ENCODE measurements around the gene PRDM16. TPM values are rescaled to one million over a fixed set of nuclear protein-coding genes. Genes with fewer than 3 reads are reported as not detected.
A peak's percentile ranks its signal among the peaks of the same experiment; 100 is the strongest.
"Not testable (repeated sequence)": the region's sequence is repeated elsewhere in the genome, so short reads cannot be mapped to it uniquely, and the experiment has no call there.

PRDM16 gene
- total RNA-seq, 4 donors from 2014 or later: 5.4 to 13.2 (median 7.7) TPM

DNA sequence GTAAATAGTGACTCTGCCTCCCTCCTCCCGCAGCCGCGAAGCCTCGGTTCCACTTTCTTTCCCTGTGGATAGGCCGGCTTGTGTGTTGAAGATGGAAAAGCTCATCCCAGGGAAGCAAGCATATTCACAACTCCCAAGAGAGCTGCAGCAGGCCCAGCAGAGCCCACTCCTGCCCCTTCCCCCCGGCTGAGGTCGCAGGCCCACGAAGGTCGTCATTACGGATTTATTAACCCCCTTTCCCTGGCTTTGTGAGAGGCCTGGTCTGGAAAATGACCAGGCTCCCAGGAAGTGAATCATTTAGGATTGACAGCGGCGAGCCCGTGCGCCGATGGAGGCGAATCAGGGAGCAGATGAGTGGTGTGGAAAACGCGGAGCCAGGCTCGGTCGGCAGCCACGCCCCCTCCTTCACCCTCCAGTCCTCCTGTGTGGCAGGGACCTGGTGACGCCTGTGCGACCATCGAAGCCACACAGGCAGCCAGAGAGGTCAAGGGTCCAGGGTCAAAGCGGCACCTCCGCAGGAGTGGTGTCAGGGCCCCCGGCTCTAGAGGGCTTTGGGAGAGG lies 93.4 kb downstream of the PRDM16 start:
- H3K4me3 ChIP-seq: no peak overlapping the region
- no peaks in the 10 kb centered on the region for H3K9me3 ChIP-seq
- no peaks in the 10 kb centered on the region for H3K36me3 ChIP-seq
- H3K27ac ChIP-seq: no peak overlapping the region
- no peaks in the 10 kb centered on the region for H3K27me3 ChIP-seq
- H3K4me1 ChIP-seq: no peaks in the 10 kb centered on the region
- no peak for DNase-seq
- TF ChIP-seq POLR2A (IDR thresholded peaks at IDR 0.05): no peak
- TF ChIP-seq, protein P1, sequence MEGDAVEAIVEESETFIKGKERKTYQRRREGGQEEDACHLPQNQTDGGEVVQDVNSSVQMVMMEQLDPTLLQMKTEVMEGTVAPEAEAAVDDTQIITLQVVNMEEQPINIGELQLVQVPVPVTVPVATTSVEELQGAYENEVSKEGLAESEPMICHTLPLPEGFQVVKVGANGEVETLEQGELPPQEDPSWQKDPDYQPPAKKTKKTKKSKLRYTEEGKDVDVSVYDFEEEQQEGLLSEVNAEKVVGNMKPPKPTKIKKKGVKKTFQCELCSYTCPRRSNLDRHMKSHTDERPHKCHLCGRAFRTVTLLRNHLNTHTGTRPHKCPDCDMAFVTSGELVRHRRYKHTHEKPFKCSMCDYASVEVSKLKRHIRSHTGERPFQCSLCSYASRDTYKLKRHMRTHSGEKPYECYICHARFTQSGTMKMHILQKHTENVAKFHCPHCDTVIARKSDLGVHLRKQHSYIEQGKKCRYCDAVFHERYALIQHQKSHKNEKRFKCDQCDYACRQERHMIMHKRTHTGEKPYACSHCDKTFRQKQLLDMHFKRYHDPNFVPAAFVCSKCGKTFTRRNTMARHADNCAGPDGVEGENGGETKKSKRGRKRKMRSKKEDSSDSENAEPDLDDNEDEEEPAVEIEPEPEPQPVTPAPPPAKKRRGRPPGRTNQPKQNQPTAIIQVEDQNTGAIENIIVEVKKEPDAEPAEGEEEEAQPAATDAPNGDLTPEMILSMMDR (IDR thresholded peaks at IDR 0.05): no peak

DNA sequence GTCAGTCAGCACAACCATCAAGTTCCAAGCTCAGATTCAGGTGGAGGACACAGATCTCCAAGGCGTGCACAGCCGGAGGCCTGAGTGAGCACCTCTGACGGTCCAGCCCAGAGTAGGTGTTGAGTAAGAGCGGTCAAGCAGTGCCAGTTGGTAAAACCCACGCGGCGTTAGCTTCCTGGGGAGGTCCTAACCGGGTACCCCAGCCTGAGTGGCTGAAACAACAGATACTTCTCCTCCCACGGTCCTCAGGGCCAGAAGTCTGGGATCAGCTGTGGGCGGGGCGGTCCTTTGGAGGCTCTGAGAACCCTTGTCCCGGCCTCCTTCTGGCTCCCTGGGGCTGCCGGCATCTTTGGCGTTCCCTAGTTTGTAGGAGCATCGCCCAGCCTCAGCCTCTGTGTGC lies 94.4 kb downstream of the PRDM16 start:
- Histone ChIP-seq H3K9me3 (no peaks in the 10 kb centered on the region), H3K36me3 (no peaks in the 10 kb centered on the region), H3K27me3 (no peaks in the 10 kb centered on the region), H3K4me3 (no peak overlapping the region), H3K27ac (no peak overlapping the region), H3K4me1 (no peaks in the 10 kb centered on the region)
- TF ChIP-seq POLR2A (IDR thresholded peaks at IDR 0.05): no peak
- TF ChIP-seq, protein P1 (IDR thresholded peaks at IDR 0.05): no peak
- no peak for DNase-seq

DNA sequence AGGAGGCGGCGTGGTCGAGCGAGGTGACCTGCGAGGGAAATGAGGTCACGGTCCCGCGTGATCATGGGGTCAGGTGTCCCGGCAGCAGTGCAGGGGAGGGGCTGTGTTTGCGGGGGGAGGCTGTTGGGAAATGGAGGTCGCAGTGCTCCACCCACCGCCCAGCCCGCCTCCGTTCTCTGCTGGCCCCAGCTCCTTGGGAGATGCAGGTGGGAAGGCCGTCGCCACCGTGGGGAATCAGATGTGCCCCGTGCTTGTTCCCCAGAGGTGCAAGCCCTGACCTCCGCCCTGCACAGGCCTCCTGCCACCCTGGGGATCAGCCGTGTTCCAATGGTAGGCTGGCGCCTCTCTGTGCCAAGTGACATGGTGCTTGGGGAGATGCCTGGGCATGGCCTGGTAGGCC lies 95.7 kb downstream of the PRDM16 start:
- no peaks in the 10 kb centered on the region for H3K27me3 ChIP-seq
- H3K4me3 ChIP-seq: no peak overlapping the region
- H3K27ac ChIP-seq: no peak overlapping the region
- DNase-seq: no peak
- peaks cover 0 to 4% (median 1%) of the 10 kb centered on the region in 4 donors for H3K4me1 ChIP-seq
- H3K9me3 ChIP-seq: no peaks in the 10 kb centered on the region
- TF ChIP-seq POLR2A (IDR thresholded peaks at IDR 0.05): no peak
- no peaks in the 10 kb centered on the region for H3K36me3 ChIP-seq

DNA sequence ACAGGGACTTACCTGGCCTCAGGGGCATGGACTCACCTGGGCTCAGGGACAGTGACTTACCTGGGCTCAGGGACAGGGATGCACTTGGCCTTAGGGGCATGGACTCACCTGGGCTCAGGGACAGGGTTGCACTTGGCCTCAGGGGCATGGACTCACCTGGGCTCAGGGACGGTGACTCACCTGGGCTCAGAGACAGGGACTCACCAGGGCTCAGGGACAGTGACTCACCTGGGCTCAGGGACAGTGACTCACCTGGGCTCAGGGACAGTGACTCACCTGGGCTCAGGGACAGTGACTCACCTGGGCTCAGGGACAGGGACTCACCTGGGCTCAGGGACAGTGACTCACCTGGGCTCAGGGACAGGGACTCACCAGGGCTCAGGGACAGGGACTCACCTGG lies 96.2 kb downstream of the PRDM16 start:
- H3K4me1 ChIP-seq, H3K36me3 ChIP-seq, DNase-seq, H3K4me3 ChIP-seq, H3K9me3 ChIP-seq, H3K27me3 ChIP-seq: not testable (repeated sequence)
- peak overlapping the region in 1 of 4 donors; percentile 35 for H3K27ac ChIP-seq

DNA sequence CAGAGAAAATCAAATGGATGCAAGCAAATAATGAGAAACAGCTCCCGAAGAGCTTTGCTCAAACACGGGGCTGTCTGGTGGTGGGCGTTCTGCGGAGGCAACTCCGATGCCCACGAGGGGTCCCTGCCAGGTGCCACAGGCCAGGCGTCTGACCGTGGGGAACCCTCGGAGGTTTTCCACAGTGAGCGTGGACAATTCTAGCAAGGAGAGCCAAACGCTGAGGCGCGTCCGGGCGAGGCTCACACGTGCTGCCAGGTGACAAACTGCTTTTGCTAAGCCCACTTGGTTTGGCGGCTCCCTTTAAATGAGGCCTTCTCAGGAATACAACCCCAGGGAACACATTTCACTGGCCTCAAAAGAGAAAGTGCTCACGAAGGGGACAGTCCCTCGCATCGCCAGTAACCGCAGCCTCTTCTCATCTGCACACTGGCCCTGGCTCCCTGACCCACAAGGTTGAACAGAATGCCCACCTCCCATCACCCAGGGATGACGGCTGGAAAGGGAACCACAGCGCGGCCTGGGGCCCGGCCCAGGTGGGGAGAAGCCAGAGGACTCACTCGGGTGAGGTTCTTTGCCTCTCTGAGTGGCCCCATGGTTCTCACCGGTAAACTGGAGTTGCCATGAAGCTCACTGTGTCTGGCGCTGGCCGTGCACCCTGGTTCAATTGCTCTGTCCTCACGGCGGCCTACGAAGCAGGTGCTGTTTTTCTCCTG lies 97.4 kb downstream of the PRDM16 start:
- no peaks in the 10 kb centered on the region for H3K9me3 ChIP-seq
- no peaks in the 10 kb centered on the region for H3K36me3 ChIP-seq
- no peak for TF ChIP-seq POLR2A (IDR thresholded peaks at IDR 0.05)
- TF ChIP-seq, protein P1 (IDR thresholded peaks at IDR 0.05): no peak
- no peak overlapping the region for H3K27ac ChIP-seq
- H3K27me3 ChIP-seq: no peaks in the 10 kb centered on the region
- no peak overlapping the region for H3K4me3 ChIP-seq
- no peak for DNase-seq
- peaks cover 0 to 21% (median 4%) of the 10 kb centered on the region in 4 donors for H3K4me1 ChIP-seq

DNA sequence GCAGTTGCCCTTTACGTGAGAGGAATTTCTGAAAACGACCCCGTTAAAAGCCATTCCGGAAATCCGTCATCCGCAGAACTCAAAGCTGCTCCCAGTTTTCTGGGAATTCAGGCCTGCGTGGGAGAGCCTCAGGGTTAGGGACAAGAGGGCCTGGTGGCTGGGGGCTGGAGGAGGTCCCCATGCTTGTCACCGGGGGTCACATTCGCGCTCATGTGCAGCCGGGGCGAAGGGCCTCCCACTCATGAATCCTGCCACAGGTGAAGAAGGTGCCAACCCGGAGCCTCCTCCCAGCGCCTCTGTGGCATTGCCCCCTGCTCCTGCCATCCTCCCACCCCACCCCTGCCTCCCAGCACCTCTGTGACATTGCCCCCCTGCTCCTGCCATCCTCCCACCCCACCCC lies 98.3 kb downstream of the PRDM16 start:
- no peaks in the 10 kb centered on the region for H3K9me3 ChIP-seq
- TF ChIP-seq, protein P1 (IDR thresholded peaks at IDR 0.05): no peak
- TF ChIP-seq POLR2A (IDR thresholded peaks at IDR 0.05): no peak
- no peak overlapping the region for H3K4me3 ChIP-seq
- no peak overlapping the region for H3K27ac ChIP-seq
- H3K4me1 ChIP-seq: peaks cover 0 to 28% (median 4%) of the 10 kb centered on the region in 4 donors
- no peaks in the 10 kb centered on the region for H3K36me3 ChIP-seq
- no peak for DNase-seq
- no peaks in the 10 kb centered on the region for H3K27me3 ChIP-seq
